Adrenal gland (tissue), 5 donors: ENCODE data around the gene PNMA3.
"Not testable (repeated sequence)": the region's sequence is repeated elsewhere in the genome, so short reads cannot be mapped to it uniquely, and the experiment has no call there.

Experiments
- CTCF ChIP-seq, 6 experiments: fragments of 450-650 bp in 4 of 6; fragments of 200-600 bp in 2 of 6; sonication (generic) in 1 of 6; IDR thresholded peaks; 1 replicate in 5 of 6; 2 replicates in 1 of 6; pipeline versions ENCODE4 v1.5.1 to v1.8.0; 2016 to 2021; ENCODE audit warnings: antibody characterized with exemption in 6 of 6, mild to moderate bottlenecking in 2 of 6, moderate library complexity in 1 of 6
- POLR2A ChIP-seq, 2 donors: fragments of 450-650 bp; IDR thresholded peaks; one replicate each; pipeline ENCODE4 v1.6.1; 2017; ENCODE audit warnings: antibody characterized with exemption in 2 of 2, mild to moderate bottlenecking in 2 of 2, moderate library complexity in 1 of 2
- donor health status: DM: no; HTN: no; CAD: no.

GRCh38 chrX:153017174-153017573, 39.1 kb upstream of the PNMA3 start:
- not testable (repeated sequence) for TF ChIP-seq CTCF, POLR2A (IDR thresholded peaks at IDR 0.05)
